OCI-LY7 (cell line): ENCODE measurements around the gene SP140L. TPM values are rescaled to one million over a fixed set of nuclear protein-coding genes. Genes with fewer than 3 reads are reported as not detected.

ENCODE experiments used
- BruUV-seq: library from RNA; stranded (reverse); fragments of 400-500 nt; replicated peaks from 2 replicates; lab custom pipeline; 2021; lab: Mats Ljungman, UMichigan
- CTCF ChIA-PET: fragments of 300-600 bp; sonication (Branson Sonifier 250); formaldehyde crosslinking; loops from one replicate; lab custom pipeline; 2022; ENCODE audit warnings: antibody characterized with exemption; ENCODE audit not compliant: unreplicated experiment; lab: Charles Lee
- POLR2A ChIA-PET: fragments of 300-600 bp; sonication (Branson Sonifier 250); formaldehyde crosslinking; loops from one replicate; lab custom pipeline; 2022; ENCODE audit warnings: antibody characterized with exemption; lab: Charles Lee
- DNase-seq: peaks from one replicate; pipeline ENCODE4 v3.0.0-alpha.2; 2015; ENCODE audit warnings: low spot score
- H2AFZ ChIP-seq: fragments of 200-600 bp; sonication (generic), shearing (Covaris generic); 2 replicates; pipeline ENCODE4 v1.6.1; 2014; ENCODE audit warnings: mild to moderate bottlenecking, antibody characterized with exemption, low read length, moderate library complexity
- H3K27ac ChIP-seq: fragments of 200-600 bp; sonication (generic); 2 replicates; pipeline ENCODE4 v1.5.1; 2014; ENCODE audit warnings: mixed run types, low read depth, mild to moderate bottlenecking, moderate library complexity, low read length, inconsistent platforms; ENCODE audit not compliant: poor library complexity, severe bottlenecking
- H3K36me3 ChIP-seq: fragments of 200-600 bp; sonication (generic); 2 replicates; pipeline ENCODE4 v1.6.1; 2014; ENCODE audit warnings: mild to moderate bottlenecking, antibody characterized with exemption, low read length, moderate library complexity, mixed read lengths; ENCODE audit not compliant: insufficient read depth
- H3K4me1 ChIP-seq: fragments of 200-600 bp; sonication (generic); 2 replicates; pipeline ENCODE4 v1.5.1; 2014; ENCODE audit warnings: mild to moderate bottlenecking, low read length; ENCODE audit not compliant: insufficient read depth, poor library complexity, severe bottlenecking
- H3K4me2 ChIP-seq: fragments of 200-600 bp; sonication (generic); 2 replicates; pipeline ENCODE4 v1.6.1; 2014; ENCODE audit warnings: mild to moderate bottlenecking, low read length
- H3K4me3 ChIP-seq: fragments of 200-600 bp; sonication (generic); 2 replicates; pipeline ENCODE4 v1.5.1; 2014; ENCODE audit warnings: mild to moderate bottlenecking, low read depth, low read length; ENCODE audit not compliant: poor library complexity, severe bottlenecking
- H3K79me2 ChIP-seq: fragments of 200-600 bp; sonication (generic); 2 replicates; pipeline ENCODE4 v1.6.1; 2016; ENCODE audit warnings: low read depth, mild to moderate bottlenecking, low read length, moderate library complexity, mixed read lengths; ENCODE audit not compliant: insufficient read depth
- H3K9me2 ChIP-seq: fragments of 200-600 bp; sonication (generic); 2 replicates; pipeline ENCODE4 v1.6.1; 2016; ENCODE audit warnings: mild to moderate bottlenecking, low read length, mixed read lengths; ENCODE audit not compliant: insufficient read depth
- H3K9me3 ChIP-seq: fragments of 200-600 bp; sonication (generic); 2 replicates; pipeline ENCODE4 v1.6.1; 2014; ENCODE audit warnings: mild to moderate bottlenecking, mixed run types, low read length, mixed read lengths
- H4K20me1 ChIP-seq: fragments of 200-600 bp; sonication (generic); 2 replicates; pipeline ENCODE4 v1.6.1; 2014; ENCODE audit warnings: mild to moderate bottlenecking, antibody characterized with exemption, low read length, moderate library complexity, mixed read lengths; ENCODE audit not compliant: insufficient read depth
- CTCF ChIP-seq: fragments of 200-600 bp; sonication (generic); conservative IDR thresholded peaks from 2 replicates; pipeline ENCODE4 v1.5.1; 2014; ENCODE audit warnings: mild to moderate bottlenecking, antibody characterized with exemption, low read length, moderate library complexity, mixed read lengths
- EZH2phosphoT487 ChIP-seq: fragments of 200-600 bp; sonication (generic); IDR thresholded peaks from 2 replicates; pipeline ENCODE4 v1.6.1; 2018; ENCODE audit warnings: low read depth, borderline replicate concordance, mild to moderate bottlenecking, mixed run types, antibody characterized with exemption, low read length, moderate library complexity, mixed read lengths
- intact Hi-C: fragments of 100-400 bp; cut with micrococcal nuclease; formaldehyde crosslinking; loops from one replicate; pipeline ENCODE4 v1.10.0; 2022; ENCODE audit not compliant: unreplicated experiment
- total RNA-seq, 2 experiments: library from RNA; depleted of rRNA in 1 of 2; stranded (reverse); fragments of >200 nt in 1 of 2; shearing (Covaris generic) in 1 of 2; gene quantifications; 2 replicates each; pipeline ENCODE4 v1.2.3, GENCODE V29; 2014 to 2022

The SP140L gene
- total RNA-seq, 2 experiments from 2014 or later = 10.4 to 19.3 TPM

GRCh38 chr2:230296917-230297316 is 30.1 kb upstream of the SP140L start:
- Histone ChIP-seq H4K20me1 (no peaks in the 10 kb centered on the region), H3K9me2 (no peaks in the 10 kb centered on the region), H3K4me3 (no peak overlapping the region), H3K9me3 (0 out of 2 replicates have a peak, but pooled peaks cover 10% of the 10 kb centered on the region), H3K79me2 (no peaks in the 10 kb centered on the region), H3K4me2 (no peak overlapping the region), H2AFZ (no peak overlapping the region), H3K4me1 (no peaks in the 10 kb centered on the region), H3K27ac (no peak overlapping the region), H3K36me3 (no peaks in the 10 kb centered on the region)
- TF ChIP-seq EZH2phosphoT487 (no peak), CTCF (no peak)
- POLR2A ChIA-PET = interaction anchor here (0.6 to 1.1 kb wide), 2 partner anchors 17 to 538 kb away, joined by 3 read pairs; no protein-coding TSS in a partner anchor
- BruUV-seq = no TSS peak
- CTCF ChIA-PET = no interaction called here
- DNase-seq = no peak
- intact Hi-C loops = no loop called here

- Histone ChIP-seq H3K9me3 (peaks cover 10% of the 10 kb centered on the region; the same call in 1 of the 2 replicates), H3K4me1 (no peaks in the 10 kb centered on the region), H4K20me1 (no peaks in the 10 kb centered on the region), H3K4me3 (no peak overlapping the region), H3K36me3 (no peaks in the 10 kb centered on the region), H3K79me2 (no peaks in the 10 kb centered on the region), H3K27ac (no peak overlapping the region), H3K4me2 (no peak overlapping the region), H2AFZ (no peak overlapping the region), H3K9me2 (no peaks in the 10 kb centered on the region)
- ChIA-PET POLR2A (interaction anchor here (0.5 kb wide), 1 partner anchor 36 kb away, joined by 3 read pairs; no protein-coding TSS in a partner anchor), CTCF (no interaction called here)
- DNase-seq = no peak
- intact Hi-C loops = no loop called here
- TF ChIP-seq CTCF = no peak
- no TSS peak for BruUV-seq
Observed at GRCh38 chr2:230299618-230300017, 27.4 kb upstream of the SP140L start.

GRCh38 chr2:230305416-230306275 is 21.3 kb upstream of the SP140L start:
- intact Hi-C loops = no loop called here
- Histone ChIP-seq H3K79me2 (no peaks in the 10 kb centered on the region), H3K4me3 (no peak overlapping the region), H3K27ac (no peak overlapping the region), H2AFZ (no peak overlapping the region), H4K20me1 (no peaks in the 10 kb centered on the region), H3K4me1 (no peaks in the 10 kb centered on the region), H3K9me2 (no peaks in the 10 kb centered on the region), H3K36me3 (no peaks in the 10 kb centered on the region), H3K9me3 (peaks cover 6% of the 10 kb centered on the region; the same call in 1 of the 2 replicates), H3K4me2 (no peak overlapping the region)
- no peak for DNase-seq
- CTCF ChIA-PET = no interaction called here
- BruUV-seq = no TSS peak
- TF ChIP-seq EZH2phosphoT487 (no peak), CTCF (no peak)
- POLR2A ChIA-PET = no interaction called here
